Neural crest cell (in vitro differentiated cells): ENCODE measurements around the gene MPP3. TPM values are rescaled to one million over a fixed set of nuclear protein-coding genes. Genes with fewer than 3 reads are reported as not detected.

Source experiments
- DNase-seq: peaks from one replicate; pipeline ENCODE4 v3.0.0; 2021; ENCODE audit warnings: low read depth, mixed read lengths, low spot score
- H3K27ac Mint-ChIP-seq: one replicate; pipeline ENCODE4 v1.8.0; 2021; ENCODE audit warnings: mild to moderate bottlenecking, mixed read lengths; ENCODE audit not compliant: unreplicated experiment
- H3K27me3 Mint-ChIP-seq: 2 replicates; pipeline ENCODE4 v1.8.0; 2021; ENCODE audit warnings: low read depth, mild to moderate bottlenecking, mixed read lengths
- H3K36me3 Mint-ChIP-seq: 2 replicates; pipeline ENCODE4 v1.8.0; 2021; ENCODE audit warnings: low read depth, mild to moderate bottlenecking, mixed read lengths
- H3K4me1 Mint-ChIP-seq: 2 replicates; pipeline ENCODE4 v1.8.0; 2021; ENCODE audit warnings: mixed read lengths
- H3K4me3 Mint-ChIP-seq: one replicate; pipeline ENCODE4 v1.8.0; 2021; ENCODE audit warnings: mild to moderate bottlenecking, mixed read lengths
- H3K9me3 Mint-ChIP-seq: 2 replicates; pipeline ENCODE4 v1.8.0; 2021; ENCODE audit warnings: mixed read lengths
- CTCF ChIP-seq: fragments of 200-600 bp; sonication (generic); conservative IDR thresholded peaks from 2 replicates; pipeline ENCODE4 v1.5.0; 2021; ENCODE audit warnings: antibody characterized with exemption, mild to moderate bottlenecking
- total RNA-seq: library from RNA; stranded (reverse); gene quantifications from 2 replicates; pipeline ENCODE4 v1.2.1, GENCODE V29; 2021

Gene MPP3
- total RNA-seq, 1 donor from 2014 or later = 14.4 TPM

DNA sequence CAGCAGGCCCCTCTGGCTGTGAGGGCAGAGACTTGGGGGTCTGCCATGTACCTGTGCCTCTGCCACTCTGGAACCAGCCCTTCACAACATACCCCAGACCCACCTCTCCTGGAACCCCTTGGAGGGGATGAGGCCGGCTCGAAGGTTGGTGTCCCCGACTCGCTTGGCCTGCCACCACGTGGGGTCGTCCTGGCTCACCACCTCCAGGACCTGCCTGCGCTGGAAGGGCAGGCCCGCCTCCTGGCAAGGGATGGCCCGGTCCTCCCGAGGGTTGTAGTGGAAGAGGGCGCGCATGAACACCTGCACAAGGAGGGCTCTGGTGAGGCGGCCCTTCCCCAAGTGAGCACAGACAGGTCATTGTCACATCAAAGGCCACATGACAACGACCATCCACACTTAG is 12.2 kb downstream of the MPP3 start:
- Mint-ChIP-seq H3K4me1 (peaks cover 11% of the 10 kb centered on the region), H3K27me3 (no peaks in the 10 kb centered on the region), H3K9me3 (no peaks in the 10 kb centered on the region), H3K27ac (no peak overlapping the region), H3K36me3 (no peaks in the 10 kb centered on the region), H3K4me3 (no peak overlapping the region)
- DNase-seq = no peak
- no peak for TF ChIP-seq CTCF

- H3K4me1 Mint-ChIP-seq = peaks cover 11% of the 10 kb centered on the region
- H3K4me3 Mint-ChIP-seq = no peak overlapping the region
- no peak for TF ChIP-seq CTCF
These were observed 14.0 kb downstream of the MPP3 start for GRCh38 chr17:43818966-43819365.

GRCh38 chr17:43817826-43818225 is 15.1 kb downstream of the MPP3 start:
- peaks cover 11% of the 10 kb centered on the region for H3K4me1 Mint-ChIP-seq
- no peak for TF ChIP-seq CTCF
- no peak overlapping the region for H3K4me3 Mint-ChIP-seq
- no peak overlapping the region for H3K27ac Mint-ChIP-seq
- H3K27me3 Mint-ChIP-seq = no peaks in the 10 kb centered on the region
- H3K36me3 Mint-ChIP-seq = no peaks in the 10 kb centered on the region
- H3K9me3 Mint-ChIP-seq = no peaks in the 10 kb centered on the region
- no peak for DNase-seq

More at GRCh38 chr17:43818966-43819365, 14.0 kb downstream of the MPP3 start:
- no peaks in the 10 kb centered on the region for H3K36me3 Mint-ChIP-seq
- H3K9me3 Mint-ChIP-seq = no peaks in the 10 kb centered on the region
- H3K27ac Mint-ChIP-seq = no peak overlapping the region
- no peaks in the 10 kb centered on the region for H3K27me3 Mint-ChIP-seq
- DNase-seq = no peak

- TF ChIP-seq CTCF = no peak
- Mint-ChIP-seq H3K9me3 (no peaks in the 10 kb centered on the region), H3K4me3 (no peak overlapping the region), H3K4me1 (peaks cover 11% of the 10 kb centered on the region), H3K27me3 (no peaks in the 10 kb centered on the region), H3K36me3 (no peaks in the 10 kb centered on the region), H3K27ac (no peak overlapping the region)
- no peak for DNase-seq
These were observed 16.3 kb downstream of the MPP3 start for GRCh38 chr17:43816336-43817320.

GRCh38 chr17:43814714-43815113 is 18.2 kb downstream of the MPP3 start:
- H3K36me3 Mint-ChIP-seq = no peaks in the 10 kb centered on the region
- TF ChIP-seq CTCF = no peak
- no peaks in the 10 kb centered on the region for H3K9me3 Mint-ChIP-seq
- peaks cover 11% of the 10 kb centered on the region for H3K4me1 Mint-ChIP-seq
- H3K4me3 Mint-ChIP-seq = no peak overlapping the region
- no peak for DNase-seq
- no peaks in the 10 kb centered on the region for H3K27me3 Mint-ChIP-seq
- H3K27ac Mint-ChIP-seq = no peak overlapping the region
